HG03521 (cell line): ENCODE results near the gene PAQR6.

Source experiments
- ATAC-seq: cut with Tn5 transposase; IDR thresholded peaks from one replicate; pipeline ENCODE4 v1.9.1; 2021; ENCODE audit warnings: mild to moderate bottlenecking, moderate library complexity; ENCODE audit not compliant: unreplicated experiment

The PAQR6 gene

DNA sequence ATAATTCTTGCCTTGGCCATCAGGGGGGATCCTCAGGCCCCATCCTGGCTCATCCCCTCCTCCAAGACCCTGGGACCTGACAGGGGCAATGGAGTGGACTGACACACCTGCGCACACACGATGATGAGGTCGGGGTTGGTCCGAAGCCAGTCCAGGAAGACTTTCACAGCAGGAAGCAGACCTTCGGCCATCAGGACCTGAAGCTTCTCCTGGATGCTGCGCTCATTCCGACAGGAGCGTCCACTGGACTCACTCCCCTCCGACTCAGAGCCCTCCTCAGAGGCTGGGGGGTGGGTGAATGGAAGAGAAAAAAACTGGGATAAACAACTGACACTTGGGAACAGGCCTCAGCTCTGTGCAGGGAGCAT lies 15.4 kb upstream of the PAQR6 start:
- no peak for ATAC-seq

DNA sequence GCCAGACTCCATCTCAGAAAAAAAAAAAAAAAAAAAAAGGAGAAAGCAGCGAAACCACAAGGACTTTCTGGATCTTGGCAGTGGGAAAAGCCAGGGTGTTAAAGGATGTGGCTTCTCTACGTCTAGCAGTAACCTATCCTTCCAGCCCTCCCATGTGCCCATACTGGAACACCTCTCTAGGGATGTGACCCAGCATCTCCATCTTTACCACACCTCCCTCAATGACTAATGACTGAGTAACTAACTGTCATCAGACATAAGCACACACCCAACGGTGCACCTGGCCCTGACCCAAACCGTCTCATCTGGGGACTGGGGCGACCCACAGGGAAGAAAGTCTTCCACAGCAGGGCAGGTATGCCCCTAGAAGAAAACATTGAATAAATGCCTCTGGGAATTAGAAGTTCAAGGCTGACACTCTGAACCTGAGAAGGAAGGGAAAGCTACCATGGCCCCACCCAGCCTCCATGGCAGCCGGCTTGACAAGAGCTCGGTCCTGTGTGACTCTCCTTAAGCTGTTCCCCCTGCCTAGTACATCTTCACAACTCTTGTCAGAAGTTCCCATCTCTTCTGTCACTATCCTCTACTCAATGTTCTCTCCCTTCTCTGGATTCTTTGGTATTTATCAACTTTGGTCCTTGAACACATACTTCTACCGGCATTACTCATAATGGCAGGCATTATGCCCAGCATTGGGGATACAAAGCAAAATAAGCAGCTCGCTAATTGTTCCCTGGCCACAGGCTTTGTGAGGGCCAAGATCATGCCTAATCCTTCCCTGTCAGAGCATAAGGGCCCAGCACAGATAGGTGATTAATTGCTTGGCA lies 14.8 kb upstream of the PAQR6 start:
- no peak for ATAC-seq

DNA sequence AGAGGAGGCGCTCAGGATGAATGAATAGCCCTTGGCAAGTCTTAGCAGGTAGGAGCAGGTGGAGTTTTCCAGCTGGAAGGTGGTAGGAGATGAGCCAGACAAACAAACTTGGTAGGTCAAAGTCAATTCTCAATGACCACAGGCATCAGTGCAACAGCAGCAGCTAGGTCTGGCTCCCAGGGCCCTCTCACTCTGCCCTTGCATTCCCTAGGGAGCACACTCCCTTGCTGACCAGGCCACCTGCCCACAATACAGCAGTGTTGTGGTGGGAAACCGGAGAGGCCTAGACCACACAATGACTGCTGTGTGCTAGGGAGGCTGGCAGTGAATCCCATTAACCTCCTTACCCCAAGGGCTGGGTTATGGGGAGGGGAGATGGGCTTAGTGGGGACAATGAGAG lies 13.0 kb upstream of the PAQR6 start:
- no peak for ATAC-seq

DNA sequence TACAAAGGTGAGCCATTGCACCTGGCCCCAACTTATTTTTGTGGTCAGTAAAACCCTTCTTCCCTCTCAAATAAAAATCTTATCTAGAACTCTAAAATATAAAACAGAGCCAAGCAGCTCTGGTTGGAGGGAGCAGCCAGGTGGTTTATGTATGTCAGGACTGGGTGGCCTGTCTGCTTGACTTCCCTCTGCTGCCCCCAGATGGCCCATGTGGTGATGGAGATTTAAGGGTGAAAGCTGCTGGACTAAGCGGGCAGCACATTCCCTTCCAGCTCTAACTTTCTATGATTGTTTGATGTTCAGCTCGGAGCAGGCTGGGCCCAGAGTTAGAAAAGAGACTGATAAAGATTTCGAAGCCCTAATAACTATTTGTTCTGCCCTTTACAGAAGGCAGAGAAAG lies 11.9 kb upstream of the PAQR6 start:
- no peak for ATAC-seq

DNA sequence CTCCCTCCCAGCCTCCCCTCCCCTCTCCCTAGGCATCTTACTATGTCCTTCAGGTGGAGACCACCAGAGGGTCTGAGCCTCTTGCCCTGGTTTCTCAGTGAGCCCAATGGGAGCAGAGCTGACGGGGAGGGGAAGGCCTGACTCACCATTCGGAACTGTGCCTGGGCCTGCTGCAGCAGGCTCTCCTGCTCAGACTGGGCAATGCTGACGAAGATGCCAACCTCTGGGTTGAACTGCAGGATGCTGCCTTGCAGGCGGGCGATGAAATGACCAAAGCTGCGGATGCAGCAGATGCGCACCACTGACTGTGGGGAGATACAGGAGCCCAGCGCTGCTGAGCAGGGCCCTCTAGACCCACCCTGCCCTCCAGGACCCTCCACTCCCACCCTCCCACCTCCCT lies 11.0 kb upstream of the PAQR6 start:
- no peak for ATAC-seq

DNA sequence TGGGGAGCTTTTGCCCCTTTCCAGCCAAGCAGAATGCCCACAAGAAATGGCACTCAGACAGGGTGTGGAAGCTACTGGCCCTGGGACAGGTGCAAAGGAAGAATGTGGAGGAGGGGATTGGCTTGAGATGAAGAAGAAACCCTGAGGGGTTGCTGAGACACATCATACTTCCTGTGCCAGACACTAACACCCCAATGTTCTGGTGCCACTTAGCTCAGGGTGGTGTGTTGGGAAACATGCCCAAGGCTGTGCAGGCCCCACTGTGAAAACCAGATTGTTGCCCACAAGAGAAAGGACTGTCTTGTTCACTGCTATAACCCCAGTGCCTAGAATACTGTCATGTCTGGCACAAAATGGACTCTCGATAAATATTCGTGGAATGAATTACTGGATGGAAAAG lies 9.9 kb upstream of the PAQR6 start:
- ATAC-seq, result no peak

DNA sequence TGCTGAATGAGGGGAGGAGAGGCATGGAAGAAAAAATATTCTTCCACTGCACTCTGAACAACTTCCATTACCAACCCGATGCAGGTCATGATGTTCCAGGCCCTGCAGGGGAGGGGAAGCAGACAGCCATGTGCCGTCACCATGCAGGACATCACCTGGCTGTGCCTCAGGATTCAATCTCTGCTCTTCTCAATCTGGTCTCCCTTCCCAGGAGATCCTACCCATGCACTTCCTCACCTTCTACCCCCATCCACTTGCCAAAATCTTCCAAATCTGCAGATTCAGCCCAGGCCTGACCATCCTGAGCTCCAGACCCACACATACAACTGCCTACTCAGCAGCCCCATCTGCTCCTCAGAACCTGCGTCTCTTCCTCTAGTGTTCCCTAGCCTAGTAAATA lies 5.8 kb upstream of the PAQR6 start:
- no peak for ATAC-seq

DNA sequence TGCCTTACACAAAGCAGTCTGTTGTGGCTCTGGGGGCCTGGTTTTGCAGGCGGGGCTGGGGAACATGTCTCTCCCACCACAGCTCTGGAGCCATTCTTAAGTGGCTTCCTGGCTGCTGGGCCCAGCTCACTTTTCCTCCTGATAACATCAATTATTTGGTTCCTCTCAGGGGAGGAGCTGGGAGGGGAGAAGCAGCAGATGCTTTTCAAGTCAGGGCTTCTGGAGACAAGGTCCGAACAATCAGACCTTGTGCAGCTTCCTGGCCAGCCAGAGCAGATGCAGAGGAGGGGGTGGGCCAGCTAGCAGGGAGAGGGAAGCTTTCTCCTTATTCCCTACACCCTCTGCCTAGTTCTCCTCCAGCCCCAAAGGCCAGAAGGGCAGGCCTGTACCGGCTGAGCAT lies 3.7 kb upstream of the PAQR6 start:
- no peak for ATAC-seq

DNA sequence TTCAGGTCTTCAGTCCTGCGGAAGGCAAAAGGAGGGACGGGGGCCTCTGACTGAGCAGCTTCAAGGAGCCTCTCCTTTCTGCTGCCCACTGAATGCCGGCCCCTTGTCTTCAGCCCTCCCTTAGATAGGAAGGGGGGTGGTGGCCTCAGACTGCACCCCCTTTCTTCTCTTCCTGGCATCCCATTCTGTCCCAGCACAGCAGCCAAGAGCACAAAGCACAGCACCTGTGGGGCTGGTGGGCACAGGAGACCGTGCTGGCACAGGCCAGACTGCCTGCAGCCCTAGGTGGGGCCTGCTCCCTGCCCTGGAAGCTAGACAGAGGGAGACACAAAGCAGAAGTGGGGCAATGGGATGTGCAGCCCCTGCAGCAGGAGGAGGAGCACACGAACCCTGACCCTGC lies 1.7 kb upstream of the PAQR6 start:
- ATAC-seq, result no peak

DNA sequence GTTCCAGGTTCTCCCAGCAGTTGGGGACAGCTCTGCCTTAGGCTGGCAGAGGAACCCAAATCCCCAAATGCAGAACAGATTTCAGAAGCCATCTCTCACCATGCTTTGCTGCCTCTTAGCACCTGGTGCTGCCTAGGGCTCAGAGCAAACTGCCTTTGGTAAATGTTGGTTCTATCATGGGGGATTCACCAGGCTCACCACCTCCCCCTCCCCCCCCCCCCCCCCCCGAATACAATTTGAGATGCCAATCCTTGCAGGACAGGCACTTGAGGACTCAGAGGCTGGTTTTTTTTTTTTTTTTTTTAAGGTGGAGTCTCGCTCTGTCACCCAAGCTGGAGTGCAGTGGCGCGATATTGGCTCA lies 447 bp upstream of the PAQR6 start:
- ATAC-seq, result no peak

DNA sequence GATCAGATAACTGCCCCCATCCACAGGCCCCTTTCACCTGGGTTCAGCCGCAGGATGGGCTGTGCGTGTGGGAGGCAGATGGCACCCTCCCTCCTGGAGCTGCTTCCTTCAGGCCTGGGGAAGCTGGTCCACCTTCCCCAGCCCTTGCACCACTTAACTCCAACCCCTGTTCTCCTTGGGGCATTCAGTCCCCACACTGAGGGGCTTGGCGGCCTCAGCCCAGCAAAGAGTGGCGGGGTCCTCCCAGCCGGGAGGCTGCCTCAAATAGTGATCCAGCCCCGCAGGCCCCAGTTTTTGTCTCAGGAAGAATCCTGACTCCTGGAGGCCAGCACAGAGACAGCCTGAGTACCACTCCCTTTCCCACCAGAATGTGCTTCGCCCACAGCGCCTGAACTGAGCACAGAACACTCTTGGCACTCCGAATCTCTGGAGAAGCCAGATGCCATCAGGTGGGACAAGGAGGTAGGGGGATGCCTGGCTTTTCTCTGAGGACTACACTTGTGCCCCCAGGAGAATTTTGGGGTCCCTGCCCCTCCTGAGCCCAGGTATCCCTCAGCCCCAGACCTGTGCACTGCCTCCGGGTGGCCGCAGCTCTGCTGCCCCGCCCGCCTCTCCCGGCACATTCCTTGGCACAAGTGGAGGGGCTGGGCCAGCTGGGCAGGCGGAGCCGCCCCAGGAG lies 936 bp downstream of the PAQR6 start:
- no peak for ATAC-seq

DNA sequence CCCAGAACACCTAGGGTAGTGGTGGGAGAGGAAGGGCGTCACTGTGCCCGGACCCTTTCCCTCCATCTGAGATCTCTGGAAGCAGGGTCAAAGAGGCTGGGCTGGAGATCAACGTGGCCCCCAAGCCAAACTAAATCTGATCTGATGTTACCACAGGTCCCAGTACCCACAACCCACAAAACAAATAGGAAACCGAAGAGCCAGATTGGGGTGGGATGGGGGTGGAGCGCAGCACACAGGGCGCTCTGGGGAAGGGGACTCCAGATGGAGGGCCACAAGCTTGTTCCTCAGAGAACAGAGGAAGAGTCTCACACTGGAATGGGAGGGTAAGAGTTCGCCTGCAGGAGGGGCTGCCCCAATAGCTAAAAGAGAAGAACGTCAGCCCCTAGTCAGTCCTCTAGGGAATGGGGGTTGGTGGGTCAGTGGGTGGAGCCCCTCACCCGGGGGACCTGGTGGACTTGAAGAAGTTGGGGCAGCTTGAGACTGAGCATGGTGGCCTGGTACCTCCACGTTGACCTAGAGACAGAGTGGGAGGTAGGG lies 1.5 kb downstream of the PAQR6 start:
- ATAC-seq, result no peak

DNA sequence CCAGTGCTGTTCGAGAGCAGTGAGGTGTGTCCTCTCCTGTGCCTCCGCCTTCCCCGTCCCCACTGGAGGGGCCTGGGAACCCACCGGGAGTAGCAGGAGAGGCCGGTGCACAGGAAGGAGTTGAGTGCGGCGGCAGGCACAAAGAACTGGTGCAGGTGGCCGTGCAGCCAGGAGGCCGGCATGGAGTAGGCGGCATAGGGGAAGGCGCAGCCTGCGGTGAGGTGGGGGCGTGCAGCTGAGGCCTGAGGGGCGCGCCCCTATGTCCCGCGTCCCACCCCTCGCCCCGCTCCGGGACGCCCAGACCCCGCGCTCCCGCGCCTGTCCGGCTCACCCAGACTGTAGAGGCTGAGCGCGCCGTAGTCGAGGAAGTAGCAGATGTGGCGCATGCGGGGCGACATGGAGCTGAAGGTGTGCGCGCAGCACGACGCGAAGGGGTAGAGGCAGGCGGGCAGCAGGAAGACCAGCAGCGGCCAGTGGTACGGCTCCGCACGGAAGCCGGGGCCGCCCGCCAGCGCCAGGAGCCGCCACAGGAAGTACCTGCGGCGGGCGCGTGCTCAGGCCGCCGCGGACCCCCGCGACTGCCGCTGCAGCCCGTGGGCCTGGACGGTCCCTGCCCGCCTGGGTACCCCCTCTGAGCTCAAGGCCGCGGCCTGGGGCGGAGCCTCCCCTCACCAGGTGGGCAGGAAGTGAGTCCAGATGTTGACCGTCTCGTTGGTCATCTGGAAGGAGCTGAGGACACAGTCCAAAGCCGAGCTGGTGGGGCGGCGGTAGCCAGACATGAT lies 2.2 kb downstream of the PAQR6 start:
- ATAC-seq, result no peak

DNA sequence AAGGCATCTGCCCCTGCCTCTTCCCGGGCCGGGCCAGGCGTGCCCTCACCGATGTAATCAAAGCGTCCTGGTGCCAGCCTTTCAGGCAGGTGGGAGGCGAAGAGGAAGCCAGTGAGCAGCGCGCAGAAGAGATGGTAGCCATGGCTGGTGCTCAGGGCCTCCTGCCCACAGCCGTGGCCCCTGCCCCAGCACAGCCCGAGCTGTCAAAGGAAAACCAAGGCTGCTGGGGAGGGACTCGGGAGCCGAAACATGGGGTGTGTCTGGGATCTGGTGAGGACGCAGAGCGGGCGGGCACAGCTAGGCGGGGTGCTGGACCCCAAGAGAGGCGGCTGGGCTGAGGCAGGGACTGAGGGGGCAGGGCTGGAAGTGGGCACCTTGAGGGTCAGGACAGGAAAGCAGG lies 3.1 kb downstream of the PAQR6 start:
- no peak for ATAC-seq

DNA sequence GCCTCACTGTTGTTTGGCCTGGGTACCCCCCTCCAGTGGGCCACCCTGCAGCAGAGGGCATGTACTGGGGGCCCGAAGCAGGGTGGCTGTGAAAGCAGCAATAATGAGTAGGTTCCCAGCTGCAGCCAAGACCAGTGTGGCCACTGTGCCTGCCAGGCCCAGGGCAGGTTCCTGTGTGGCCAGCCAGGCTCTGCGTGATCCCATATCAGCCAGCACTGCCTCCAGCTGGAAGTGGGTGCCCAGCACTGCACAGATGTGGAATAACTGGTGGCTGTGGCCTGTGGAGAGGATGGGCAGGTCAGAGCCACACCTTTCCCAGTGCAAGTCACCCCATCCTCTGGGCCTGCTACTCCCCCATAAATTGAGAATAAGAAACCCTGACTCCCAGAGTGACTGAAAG lies 3.7 kb downstream of the PAQR6 start:
- no peak for ATAC-seq

DNA sequence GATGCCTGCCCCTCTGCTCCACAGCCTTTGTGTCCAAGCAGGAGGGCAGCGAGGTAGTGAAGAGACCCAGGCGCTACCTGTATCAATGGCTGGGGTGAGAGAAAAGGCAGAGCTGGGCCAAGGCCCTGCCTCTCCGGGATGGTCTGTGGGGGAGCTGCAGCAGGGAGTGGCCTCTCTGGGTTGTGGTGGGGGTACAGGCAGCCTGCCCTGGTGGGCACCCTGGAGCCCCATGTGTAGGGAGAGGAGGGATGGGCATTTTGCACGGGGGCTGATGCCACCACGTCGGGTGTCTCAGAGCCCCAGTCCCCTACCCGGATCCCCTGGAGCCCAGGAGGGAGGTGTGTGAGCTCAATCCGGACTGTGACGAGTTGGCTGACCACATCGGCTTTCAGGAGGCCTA lies 5.1 kb downstream of the PAQR6 start:
- ATAC-seq, result no peak

DNA sequence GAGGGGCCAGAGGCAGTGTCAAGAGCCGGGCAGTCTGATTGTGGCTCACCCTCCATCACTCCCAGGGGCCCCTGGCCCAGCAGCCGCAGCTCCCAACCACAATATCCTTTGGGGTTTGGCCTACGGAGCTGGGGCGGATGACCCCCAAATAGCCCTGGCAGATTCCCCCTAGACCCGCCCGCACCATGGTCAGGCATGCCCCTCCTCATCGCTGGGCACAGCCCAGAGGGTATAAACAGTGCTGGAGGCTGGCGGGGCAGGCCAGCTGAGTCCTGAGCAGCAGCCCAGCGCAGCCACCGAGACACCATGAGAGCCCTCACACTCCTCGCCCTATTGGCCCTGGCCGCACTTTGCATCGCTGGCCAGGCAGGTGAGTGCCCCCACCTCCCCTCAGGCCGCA lies 5.9 kb downstream of the PAQR6 start, which contains the start of gene BGLAP:
Gene BGLAP (plus strand): TSS at position 259 of the 400 bp plus-strand sequence. CDS start 48 bp downstream, at position 307.
- ATAC-seq, result no peak

DNA sequence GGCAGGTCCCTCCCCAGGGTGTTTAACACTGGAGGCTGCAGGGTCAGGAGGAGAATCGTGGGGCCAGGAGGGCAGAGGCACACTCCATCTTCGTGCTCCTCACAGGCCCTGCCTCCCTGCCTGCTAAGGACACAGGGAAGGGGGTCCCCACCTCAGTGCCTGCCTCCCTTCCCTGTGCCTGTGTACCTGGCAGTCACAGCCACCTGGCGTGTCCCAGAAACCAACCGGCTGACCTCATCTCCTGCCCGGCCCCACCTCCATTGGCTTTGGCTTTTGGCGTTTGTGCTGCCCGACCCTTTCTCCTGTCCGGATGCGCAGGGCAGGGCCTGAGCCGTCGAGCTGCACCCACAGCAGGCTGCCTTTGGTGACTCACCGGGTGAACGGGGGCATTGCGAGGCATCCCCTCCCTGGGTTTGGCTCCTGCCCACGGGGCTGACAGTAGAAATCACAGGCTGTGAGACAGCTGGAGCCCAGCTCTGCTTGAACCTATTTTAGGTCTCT lies 6.5 kb downstream of the PAQR6 start:
- no peak for ATAC-seq

DNA sequence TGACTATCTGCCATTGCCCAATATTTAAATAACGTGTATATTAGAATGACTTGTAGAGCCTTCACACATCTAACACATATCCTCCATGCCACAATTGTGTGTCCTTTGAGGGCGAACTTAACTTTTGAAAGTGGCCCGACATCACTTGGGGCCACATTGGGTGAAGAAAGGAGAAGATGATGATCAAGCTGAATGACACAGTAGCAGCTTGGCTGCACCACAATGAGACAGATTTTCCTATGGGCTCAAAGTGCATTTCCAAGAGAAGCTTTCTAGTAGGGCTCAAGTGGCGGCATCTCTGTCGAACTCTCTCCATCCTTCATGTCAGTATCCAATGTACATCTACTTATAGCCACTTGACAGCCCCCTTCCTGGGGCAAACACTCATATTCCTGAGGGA lies 9.6 kb downstream of the PAQR6 start:
- no peak for ATAC-seq

DNA sequence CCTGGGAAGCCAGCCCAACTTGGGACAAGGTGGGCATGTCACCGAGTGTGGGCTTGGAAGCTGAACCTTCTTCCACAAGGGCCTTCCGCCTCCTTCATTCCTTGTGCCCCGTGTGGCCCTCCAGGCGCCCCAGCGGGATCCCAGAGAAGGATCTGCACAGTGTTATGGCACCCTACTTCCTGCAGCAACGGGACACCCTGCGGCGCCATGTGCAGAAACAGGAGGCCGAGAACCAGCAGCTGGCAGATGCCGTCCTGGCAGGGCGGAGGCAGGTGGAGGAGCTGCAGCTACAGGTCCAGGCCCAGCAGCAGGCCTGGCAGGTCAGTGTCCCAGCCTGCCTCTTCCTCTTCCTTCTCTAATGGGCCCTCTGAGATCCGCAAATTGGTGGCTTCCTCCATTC lies 11.7 kb downstream of the PAQR6 start:
- ATAC-seq, result no peak

DNA sequence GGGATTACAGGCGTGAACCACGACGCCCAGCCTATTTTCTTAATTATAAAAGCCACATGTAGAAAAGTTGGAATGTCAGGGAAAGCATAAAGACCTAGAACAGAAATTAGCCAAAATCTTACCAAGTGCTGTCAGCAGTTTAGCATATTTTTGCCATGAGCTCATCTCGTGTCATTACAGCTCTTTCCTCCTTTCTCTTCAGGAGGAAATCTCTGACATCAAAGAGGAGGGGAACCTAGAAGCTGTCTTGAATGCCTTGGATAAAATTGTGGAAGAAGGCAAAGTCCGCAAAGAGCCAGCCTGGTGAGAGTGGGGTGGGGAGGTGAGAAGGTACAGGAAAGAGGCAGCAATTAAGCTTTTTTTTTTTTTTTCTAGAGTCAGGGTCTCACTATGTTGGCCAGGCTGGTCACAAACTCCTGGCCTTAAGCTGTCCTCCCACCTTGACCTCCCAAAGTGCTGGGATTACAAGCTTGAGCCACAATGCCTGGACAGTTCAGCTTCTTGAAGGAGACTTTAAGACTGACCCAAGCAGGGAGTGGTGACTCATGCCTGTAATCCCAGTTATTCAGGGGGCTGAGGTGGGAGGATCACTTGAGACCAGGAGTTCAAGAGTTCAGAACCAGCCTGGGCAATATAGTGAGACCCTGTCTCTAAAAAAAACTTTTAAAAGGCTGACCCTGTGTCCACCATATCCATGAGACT lies 14.3 kb downstream of the PAQR6 start:
- no peak for ATAC-seq
